GM23248 (cell line): ENCODE results near the gene HEATR1.

Experiments
- EZH2 ChIP-seq: fragments of 200-600 bp; sonication (generic); IDR thresholded peaks from 2 replicates; pipeline ENCODE4 v1.6.1; 2018; ENCODE audit warnings: antibody characterized with exemption, mild to moderate bottlenecking; ENCODE audit not compliant: insufficient read depth, poor library complexity, severe bottlenecking
- EZH2phosphoT487 ChIP-seq: fragments of 200-600 bp; sonication (generic); IDR thresholded peaks from 2 replicates; pipeline ENCODE4 v1.6.1; 2018; ENCODE audit warnings: antibody characterized with exemption, moderate library complexity, mild to moderate bottlenecking, low read depth; ENCODE audit not compliant: insufficient read depth

DNA sequence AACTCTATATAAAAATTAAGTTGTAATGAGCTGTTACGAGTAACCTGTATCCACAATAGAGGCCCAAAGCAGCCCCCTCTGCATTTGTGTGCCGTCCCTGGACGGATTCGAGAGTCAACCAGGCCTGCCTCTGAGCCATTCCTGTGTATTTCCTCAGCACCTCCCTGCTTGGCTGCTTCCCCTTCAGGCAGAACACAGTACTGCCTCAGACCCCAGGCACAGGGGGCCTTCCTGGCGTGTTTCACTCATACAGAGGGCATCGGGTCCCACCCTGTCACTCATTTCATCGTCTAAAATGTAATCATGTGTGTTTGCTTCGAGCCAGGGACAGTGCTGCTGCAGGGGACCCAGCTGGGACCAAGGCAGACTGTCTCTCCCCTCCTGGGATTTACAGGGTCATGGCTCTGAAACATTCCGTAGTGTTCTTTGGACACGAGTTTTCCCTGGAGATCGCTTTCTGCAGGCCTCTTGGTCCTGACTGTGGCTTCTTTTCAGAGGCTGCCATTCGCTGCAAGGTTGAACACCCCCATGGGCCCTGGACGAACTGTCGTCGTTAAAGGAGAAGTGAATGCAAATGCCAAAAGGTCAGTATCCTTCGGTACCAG is 61.1 kb downstream of the HEATR1 start:
- no peak for TF ChIP-seq EZH2
- TF ChIP-seq EZH2phosphoT487, result no peak
